ENCODE results near the gene EVPL. TPM values are rescaled to one million over a fixed set of nuclear protein-coding genes. Genes with fewer than 3 reads are reported as not detected.

The EVPL gene
- total and polyA plus RNA-seq, 2 donors (not counting 3 experiments of a cell fraction or from before 2014, with no cell fraction given), result not detected

- no peak for DNase-seq (ENCODE audit: low read depth, low spot score)
- FAIRE-seq, result no peak
Measured at GRCh38 chr17:76034428-76035350, 7.6 kb upstream of the EVPL start.

More at GRCh38 chr17:76034428-76035350, 7.6 kb upstream of the EVPL start:
- Histone ChIP-seq H3K27me3 (ENCODE audit: control insufficient read depth in 2 of 2, insufficient read depth in 2 of 2, low read length in 2 of 2) (no peaks in the 10 kb centered on the region), H3K9ac (replicated peaks; ENCODE audit: extremely low read depth, insufficient read depth, low read length) (no peak overlapping the region), H2AFZ (ENCODE audit: low read depth, low read length) (no peak overlapping the region), H3K9me3 (replicated peaks; ENCODE audit: control insufficient read depth, insufficient read depth, low read length) (no peaks in the 10 kb centered on the region), H3K4me3 (replicated peaks in 1 of 3; ENCODE audit: insufficient read depth in 1 of 3, low read depth in 1 of 3, low read length in 3 of 3) (no peak overlapping the region), H3K79me2 (ENCODE audit: control insufficient read depth, insufficient read depth, low read length) (no peaks in the 10 kb centered on the region), H3K4me1 (ENCODE audit: control insufficient read depth, extremely low read depth, insufficient read depth, low read length) (peaks cover 8% of the 10 kb centered on the region), H3K4me2 (ENCODE audit: insufficient read depth, low read length) (no peak overlapping the region), H3K9me1 (replicated peaks; ENCODE audit: control insufficient read depth, extremely low read depth, insufficient read depth, low read length) (no peaks in the 10 kb centered on the region), H3K27ac (ENCODE audit: insufficient read depth, low read depth, low read length) (no peak overlapping the region), H3K36me3 (ENCODE audit: control insufficient read depth in 2 of 2, extremely low read depth in 1 of 2, insufficient read depth in 2 of 2, low read length in 2 of 2) (peaks cover 8 to 9% of the 10 kb centered on the region in 2 experiments), H4K20me1 (replicated peaks; ENCODE audit: control insufficient read depth, extremely low read depth, insufficient read depth, low read length) (no peaks in the 10 kb centered on the region)
- dilution Hi-C loops (cut with MboI; ENCODE audit: extremely low pct_ligation_motif_present, low sequenced_read_pairs) (no loop called here), intact Hi-C loops (cut with micrococcal nuclease) (loop anchor here (5.0 kb wide), 1 partner anchor 243 kb away; no protein-coding TSS in a partner anchor)
- no TSS peak for BruUV-seq (replicated peaks)
- TF ChIP-seq JUN (IDR thresholded peaks at IDR 0.05; ENCODE audit: borderline replicate concordance, insufficient read depth, insufficient read length, low read depth), result no peak
- no peak for TF ChIP-seq EZH2 (IDR thresholded peaks at IDR 0.05; ENCODE audit: borderline replicate concordance, low read depth, low read length, severe bottlenecking)
- no peak for TF ChIP-seq FOS (IDR thresholded peaks at IDR 0.05; ENCODE audit: borderline replicate concordance, insufficient read depth, low read length)
- TF ChIP-seq MYC (IDR thresholded peaks at IDR 0.05; ENCODE audit: low read depth, low read length), result no peak
- no peak for TF ChIP-seq GATA2 (IDR thresholded peaks at IDR 0.05; ENCODE audit: insufficient read depth, insufficient read length, low read depth, low read length)
- no peak for TF ChIP-seq POLR2AphosphoS5 (IDR thresholded peaks at IDR 0.05; ENCODE audit: insufficient read depth, low read depth, low read length)
- TF ChIP-seq, protein P1, sequence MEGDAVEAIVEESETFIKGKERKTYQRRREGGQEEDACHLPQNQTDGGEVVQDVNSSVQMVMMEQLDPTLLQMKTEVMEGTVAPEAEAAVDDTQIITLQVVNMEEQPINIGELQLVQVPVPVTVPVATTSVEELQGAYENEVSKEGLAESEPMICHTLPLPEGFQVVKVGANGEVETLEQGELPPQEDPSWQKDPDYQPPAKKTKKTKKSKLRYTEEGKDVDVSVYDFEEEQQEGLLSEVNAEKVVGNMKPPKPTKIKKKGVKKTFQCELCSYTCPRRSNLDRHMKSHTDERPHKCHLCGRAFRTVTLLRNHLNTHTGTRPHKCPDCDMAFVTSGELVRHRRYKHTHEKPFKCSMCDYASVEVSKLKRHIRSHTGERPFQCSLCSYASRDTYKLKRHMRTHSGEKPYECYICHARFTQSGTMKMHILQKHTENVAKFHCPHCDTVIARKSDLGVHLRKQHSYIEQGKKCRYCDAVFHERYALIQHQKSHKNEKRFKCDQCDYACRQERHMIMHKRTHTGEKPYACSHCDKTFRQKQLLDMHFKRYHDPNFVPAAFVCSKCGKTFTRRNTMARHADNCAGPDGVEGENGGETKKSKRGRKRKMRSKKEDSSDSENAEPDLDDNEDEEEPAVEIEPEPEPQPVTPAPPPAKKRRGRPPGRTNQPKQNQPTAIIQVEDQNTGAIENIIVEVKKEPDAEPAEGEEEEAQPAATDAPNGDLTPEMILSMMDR (IDR thresholded peaks at IDR 0.05; ENCODE audit: extremely low read depth in 1 of 2, insufficient read depth in 1 of 2, low read depth in 1 of 2, low read length in 2 of 2), result no peak
- no peak for TF ChIP-seq MAX (IDR thresholded peaks at IDR 0.05; ENCODE audit: insufficient read depth, insufficient read length)
- no peak for TF ChIP-seq POLR2A (IDR thresholded peaks at IDR 0.05; ENCODE audit: low read depth, low read length)
- CTCF ChIA-PET, result interaction anchor here (0.6 to 3.8 kb wide), 8 partner anchors 19 to 147 kb away, joined by 3 to 28 read pairs (median 4); partner anchors contain the start of gene MRPL38
- POLR2A ChIA-PET, result interaction anchor here (0.5 kb wide), 1 partner anchor 57 kb away, joined by 3 read pairs; no protein-coding TSS in a partner anchor
